Choroid plexus epithelial cell (primary cell): ENCODE measurements around the gene IFNL2.

ENCODE experiments used
- DNase-seq: peaks from one replicate; pipeline ENCODE4 v3.0.0-alpha.2; 2010; ENCODE audit warnings: low read depth
- H3K4me3 ChIP-seq: 2 replicates; pipeline ENCODE4 v1.5.1; 2011; ENCODE audit warnings: low read depth, mild to moderate bottlenecking, control low read depth, low read length, moderate library complexity
- TF ChIP-seq, protein P1 (sequence below): conservative IDR thresholded peaks from 2 replicates; pipeline ENCODE4 v1.5.1; 2011; ENCODE audit warnings: low read depth, mild to moderate bottlenecking, control low read depth, inconsistent platforms, low read length, moderate library complexity

The IFNL2 gene

DNA sequence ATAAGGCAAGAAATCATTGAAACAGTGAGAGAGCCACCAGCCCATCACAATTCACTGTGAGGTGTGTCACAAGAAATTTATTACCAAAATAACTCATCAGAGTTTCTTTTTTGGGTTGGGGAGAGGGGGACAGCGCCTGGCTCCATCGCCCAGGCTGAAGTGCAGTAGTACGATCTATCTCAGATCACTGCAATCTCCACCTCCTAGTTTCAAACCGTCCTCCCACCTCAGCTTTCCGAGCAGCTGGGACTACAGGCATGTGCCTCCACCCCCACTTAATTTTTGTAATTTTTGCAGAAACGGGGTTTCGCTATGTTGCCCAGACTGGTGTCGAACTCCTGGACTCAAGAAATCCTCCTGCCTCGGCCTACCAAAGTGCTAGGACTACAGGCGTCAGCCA is 31.6 kb downstream of the IFNL2 start:
- TF ChIP-seq, protein P1, sequence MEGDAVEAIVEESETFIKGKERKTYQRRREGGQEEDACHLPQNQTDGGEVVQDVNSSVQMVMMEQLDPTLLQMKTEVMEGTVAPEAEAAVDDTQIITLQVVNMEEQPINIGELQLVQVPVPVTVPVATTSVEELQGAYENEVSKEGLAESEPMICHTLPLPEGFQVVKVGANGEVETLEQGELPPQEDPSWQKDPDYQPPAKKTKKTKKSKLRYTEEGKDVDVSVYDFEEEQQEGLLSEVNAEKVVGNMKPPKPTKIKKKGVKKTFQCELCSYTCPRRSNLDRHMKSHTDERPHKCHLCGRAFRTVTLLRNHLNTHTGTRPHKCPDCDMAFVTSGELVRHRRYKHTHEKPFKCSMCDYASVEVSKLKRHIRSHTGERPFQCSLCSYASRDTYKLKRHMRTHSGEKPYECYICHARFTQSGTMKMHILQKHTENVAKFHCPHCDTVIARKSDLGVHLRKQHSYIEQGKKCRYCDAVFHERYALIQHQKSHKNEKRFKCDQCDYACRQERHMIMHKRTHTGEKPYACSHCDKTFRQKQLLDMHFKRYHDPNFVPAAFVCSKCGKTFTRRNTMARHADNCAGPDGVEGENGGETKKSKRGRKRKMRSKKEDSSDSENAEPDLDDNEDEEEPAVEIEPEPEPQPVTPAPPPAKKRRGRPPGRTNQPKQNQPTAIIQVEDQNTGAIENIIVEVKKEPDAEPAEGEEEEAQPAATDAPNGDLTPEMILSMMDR, result no peak
- no peak for DNase-seq
- no peak overlapping the region for H3K4me3 ChIP-seq

DNA sequence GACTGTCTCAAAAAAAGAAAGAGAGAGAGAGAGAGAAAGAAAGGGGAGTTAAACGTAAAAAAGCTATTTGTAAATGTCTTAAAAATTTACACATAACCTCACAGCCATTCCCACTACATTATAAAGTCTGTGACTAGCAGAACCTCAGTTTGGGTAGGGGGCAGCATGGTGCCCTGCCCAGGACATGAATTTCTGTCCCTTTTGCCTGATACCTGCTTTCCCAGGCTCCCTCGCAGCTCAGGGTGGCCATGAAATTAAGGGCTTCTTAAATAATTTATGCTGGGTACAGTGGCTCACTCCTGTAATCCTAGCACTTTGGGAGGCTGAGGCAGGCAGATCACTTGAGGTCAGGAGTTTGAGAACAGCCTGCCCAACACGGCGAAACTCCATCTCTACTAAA is 32.8 kb downstream of the IFNL2 start:
- no peak for DNase-seq
- TF ChIP-seq, protein P1, result no peak
- no peak overlapping the region for H3K4me3 ChIP-seq

DNA sequence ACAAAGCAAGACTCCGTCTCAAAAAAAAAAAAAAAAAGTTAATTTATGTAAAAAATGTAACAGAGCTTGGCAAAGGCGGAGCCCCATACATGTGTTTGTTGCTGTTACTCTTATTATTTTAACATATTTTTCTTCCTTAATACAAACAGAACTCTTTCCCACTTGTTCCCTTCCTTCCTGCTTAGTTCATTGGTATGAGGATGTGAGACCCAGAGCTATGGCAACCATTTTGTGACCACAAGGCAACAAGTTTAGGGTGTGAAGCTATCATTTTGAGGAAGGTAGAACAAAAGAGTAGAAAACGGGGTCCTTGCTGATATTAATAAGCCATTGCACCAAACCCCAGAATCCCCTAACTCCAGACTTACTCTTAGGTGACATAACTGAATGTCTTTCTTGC is 33.4 kb downstream of the IFNL2 start:
- DNase-seq, result no peak
- TF ChIP-seq, protein P1, result no peak
- H3K4me3 ChIP-seq, result no peak overlapping the region

DNA sequence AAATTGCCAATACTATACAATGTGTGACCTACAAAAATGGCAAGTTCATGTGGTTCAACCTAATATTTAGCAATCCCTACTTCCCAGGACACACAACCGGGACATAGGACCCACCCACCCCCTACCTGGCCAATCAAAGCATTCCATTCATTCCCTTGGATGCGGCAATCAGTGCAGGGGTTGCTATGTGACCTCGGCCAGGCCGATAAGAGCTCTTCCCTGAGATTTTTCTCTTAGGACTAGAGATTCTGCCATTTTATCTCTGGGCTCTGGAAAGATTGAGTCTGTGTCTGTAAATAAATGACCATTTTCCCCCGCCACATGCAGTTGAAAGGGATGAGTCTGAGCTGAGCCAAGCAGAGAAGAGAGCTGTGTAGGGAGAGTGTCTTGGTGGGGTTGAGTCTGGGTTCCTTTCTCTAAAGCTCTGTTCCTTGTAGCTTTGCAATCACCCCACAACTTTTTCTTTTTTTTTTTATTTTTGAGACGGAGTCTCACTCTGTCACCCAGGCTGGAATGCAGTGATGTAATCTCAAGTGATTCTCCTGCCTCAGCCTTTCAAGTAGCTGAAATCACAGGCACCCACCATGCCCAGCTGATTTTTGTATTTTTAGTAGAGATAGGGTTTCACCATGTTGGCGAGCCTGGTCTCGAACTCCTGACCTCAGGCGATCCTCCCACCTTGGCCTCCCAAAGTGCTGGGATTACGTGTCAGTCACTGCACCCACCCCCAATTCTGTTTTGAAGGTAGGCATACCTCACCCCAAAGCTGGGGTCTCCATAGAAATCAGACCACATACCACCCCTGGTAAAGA is 35.4 kb downstream of the IFNL2 start:
- TF ChIP-seq, protein P1, result no peak
- DNase-seq, result no peak
- H3K4me3 ChIP-seq, result no peak overlapping the region

DNA sequence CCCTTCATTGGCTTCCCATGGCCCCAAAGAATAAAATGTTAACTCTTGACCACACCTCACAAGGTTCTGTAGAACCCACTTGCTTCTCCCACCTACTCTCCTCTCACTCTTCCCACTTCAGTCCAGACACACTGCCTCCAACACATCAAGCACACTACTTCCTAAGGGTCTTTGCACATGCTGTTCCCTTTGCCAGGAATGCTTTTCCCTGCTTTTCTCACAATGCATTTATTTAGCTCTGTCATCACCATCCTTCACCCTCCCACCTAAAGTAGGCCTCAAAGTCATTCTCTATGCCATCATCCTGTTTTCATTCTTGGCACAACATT is 36.0 kb downstream of the IFNL2 start:
- TF ChIP-seq, protein P1, result no peak
- no peak for DNase-seq
- H3K4me3 ChIP-seq, result no peak overlapping the region

DNA sequence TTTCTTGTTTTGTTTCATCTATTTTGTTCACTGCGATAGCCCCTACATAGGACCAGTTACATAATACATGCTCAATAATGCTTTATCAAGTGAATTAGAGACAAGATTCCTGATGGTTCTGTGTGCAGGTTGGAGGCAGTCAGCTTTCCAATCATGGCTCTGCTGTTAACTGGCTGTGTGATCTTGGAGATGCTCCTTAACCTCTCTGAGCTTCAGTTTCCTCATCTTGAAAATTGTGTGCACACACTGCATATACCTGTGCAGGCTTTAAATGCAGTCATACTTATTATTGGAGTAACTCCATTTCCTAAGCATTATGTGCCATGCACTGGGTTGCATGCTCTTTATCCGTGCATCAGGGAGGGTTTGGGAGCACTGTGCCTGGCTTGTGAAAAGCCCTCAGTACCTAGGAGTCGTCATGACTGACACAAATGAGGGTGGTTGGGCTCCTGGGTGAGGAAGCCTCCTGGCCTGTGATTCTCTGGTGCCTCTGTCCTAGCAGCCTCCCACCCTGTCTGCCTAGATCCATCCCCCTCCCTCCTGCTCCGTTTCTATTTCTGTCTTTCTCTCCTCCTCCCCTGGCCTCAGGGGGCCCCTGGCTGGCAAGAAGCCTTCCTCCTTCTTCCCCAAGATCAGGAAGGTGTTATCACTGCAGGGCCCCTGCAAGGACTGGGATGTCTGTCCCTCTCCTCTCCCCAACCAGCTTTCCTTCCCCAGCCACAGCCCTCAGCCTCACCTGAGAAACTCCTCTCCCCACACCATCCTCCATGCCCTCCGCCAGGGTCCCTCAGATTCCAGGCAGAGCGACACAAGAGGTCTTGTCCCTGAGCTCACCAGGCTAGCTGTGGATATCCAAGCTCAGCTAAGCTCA is 36.7 kb downstream of the IFNL2 start:
- no peak for DNase-seq
- TF ChIP-seq, protein P1, result no peak
- H3K4me3 ChIP-seq, result no peak overlapping the region
